K562 (cell line): Measurements from ENCODE around the gene LIAS. TPM values are rescaled to one million over a fixed set of nuclear protein-coding genes. Genes with fewer than 3 reads are reported as not detected.

Experiments used
- ATAC-seq: fragments of 200-7000 bp; cut with Tn5 transposase; 3 replicates; pipeline ENCODE4 v1.9.1; 2020; ENCODE audit warnings: moderate library complexity
- BruUV-seq: library from RNA; stranded (reverse); fragments of 400-500 nt; replicated peaks from 2 replicates; lab custom pipeline; 2021; lab: Mats Ljungman, UMichigan
- CTCF ChIA-PET: fragments of 300-600 bp; formaldehyde crosslinking; extraction: SDS; loops from one replicate; lab custom pipeline; 2021; ENCODE audit warnings: low intra/inter-chr PET ratio; lab: Yijun Ruan, JAX
- POLR2A ChIA-PET: fragments of 300-600, 350-650 bp; sonication (Branson Sonifier 250); formaldehyde crosslinking; extraction: SDS; loops from one replicate; lab custom pipeline; 2021; ENCODE audit warnings: antibody characterized with exemption, inconsistent platforms; lab: Yijun Ruan, JAX
- DNase-seq, 4 experiments: peaks; one replicate each; pipeline versions ENCODE4 v3.0.0 to v3.0.0-alpha.2; 2011 to 2018; ENCODE audit warnings: low spot score in 3 of 4, mixed read lengths in 3 of 4; ENCODE audit errors: extremely low read depth in 1 of 4
- FAIRE-seq: peaks from 2 replicates; lab custom pipeline; 2011; peaks lifted over from hg19 to GRCh38; lab: Jason Lieb, UNC
- H2AFZ ChIP-seq: 2 replicates; pipeline ENCODE4 v1.6.0; 2011; ENCODE audit warnings: low read depth, low read length, control low read depth, inconsistent platforms
- H3K27ac ChIP-seq: fragments of 200-600 bp; 3 replicates; pipeline ENCODE4 v1.8.0; 2011; ENCODE audit warnings: low read depth, mild to moderate bottlenecking, control low read depth, inconsistent platforms, low read length, moderate library complexity, mixed read lengths; ENCODE audit errors: extremely low read depth
- H3K27me3 ChIP-seq, 2 experiments: fragments of 300-600 bp in 1 of 2; 2 replicates in 1 of 2; 3 replicates in 1 of 2; pipeline versions ENCODE4 v1.6.0 to v1.8.0; 2011; ENCODE audit warnings: inconsistent platforms in 2 of 2, low read length in 2 of 2, mild to moderate bottlenecking in 1 of 2, mixed read lengths in 1 of 2, moderate library complexity in 1 of 2; ENCODE audit not compliant: control insufficient read depth in 2 of 2, insufficient read depth in 2 of 2
- H3K36me3 ChIP-seq: fragments of 300-600 bp; 3 replicates; pipeline ENCODE4 v1.8.0; 2011; ENCODE audit warnings: mild to moderate bottlenecking, low read length, inconsistent platforms; ENCODE audit not compliant: control insufficient read depth, insufficient read depth
- H3K4me1 ChIP-seq, 2 experiments: fragments of 200-600 bp in 1 of 2; replicated peaks in 1 of 2; 2 replicates in 1 of 2; 3 replicates in 1 of 2; pipeline versions ENCODE4 v1.5.1 to v1.8.0; 2011; ENCODE audit warnings: inconsistent platforms in 2 of 2, low read length in 2 of 2, mild to moderate bottlenecking in 1 of 2, mixed read lengths in 1 of 2, moderate library complexity in 1 of 2; ENCODE audit not compliant: control insufficient read depth in 2 of 2, insufficient read depth in 2 of 2
- H3K4me2 ChIP-seq: 2 replicates; pipeline ENCODE4 v1.6.1; 2011; ENCODE audit warnings: low read length, control low read depth, inconsistent platforms, mixed read lengths; ENCODE audit not compliant: insufficient read depth
- H3K4me3 ChIP-seq: fragments of 200-600 bp; sonication (generic), shearing (Covaris generic); 2 replicates; pipeline ENCODE4 v1.5.1; 2016; ENCODE audit warnings: control low read depth, inconsistent platforms
- H3K79me2 ChIP-seq: fragments of 200-600 bp; 3 replicates; pipeline ENCODE4 v1.8.0; 2011; ENCODE audit warnings: low read length, inconsistent platforms; ENCODE audit not compliant: control insufficient read depth, insufficient read depth
- H3K9ac ChIP-seq, 2 experiments: 2 replicates each; pipeline versions ENCODE4 v1.6.0 to v1.6.1; 2011; ENCODE audit warnings: low read depth in 2 of 2, low read length in 2 of 2, control low read depth in 1 of 2, inconsistent platforms in 1 of 2, mild to moderate bottlenecking in 1 of 2, mixed read lengths in 1 of 2; ENCODE audit not compliant: insufficient read depth in 1 of 2
- H3K9me1 ChIP-seq: one replicate; pipeline ENCODE4 v1.6.0; 2011; ENCODE audit warnings: inconsistent platforms, mild to moderate bottlenecking, low read length, moderate library complexity; ENCODE audit not compliant: control insufficient read depth, insufficient read depth
- H3K9me3 ChIP-seq: replicated peaks from 2 replicates; pipeline ENCODE4 v1.5.1; 2011; ENCODE audit warnings: low read depth, low read length, inconsistent platforms; ENCODE audit not compliant: control insufficient read depth, insufficient read depth
- H4K20me1 ChIP-seq: replicated peaks from 2 replicates; pipeline ENCODE4 v1.6.1; 2011; ENCODE audit warnings: low read length, inconsistent platforms, mixed read lengths; ENCODE audit not compliant: control insufficient read depth, insufficient read depth
- BRF1 ChIP-seq: IDR thresholded peaks from 3 replicates; pipeline ENCODE4 v1.6.1; 2011; ENCODE audit warnings: borderline replicate concordance, mild to moderate bottlenecking; ENCODE audit not compliant: insufficient read length; ENCODE audit errors: extremely low read depth
- CBFA2T3 ChIP-seq: fragments of 450-650 bp; IDR thresholded peaks from 2 replicates; pipeline ENCODE4 v1.6.1; 2017
- DIDO1 ChIP-seq: fragments of 450-650 bp; IDR thresholded peaks from 2 replicates; pipeline ENCODE4 v1.6.1; 2016; ENCODE audit warnings: low read depth, missing biosample characterization, missing genetic modification characterization
- NFRKB ChIP-seq: fragments of 450-650 bp; IDR thresholded peaks from 2 replicates; pipeline ENCODE4 v1.6.1; 2016; ENCODE audit warnings: low read depth
- PTRF ChIP-seq: fragments of 450-650 bp; IDR thresholded peaks from 2 replicates; pipeline ENCODE4 v1.6.1; 2016; ENCODE audit warnings: mild to moderate bottlenecking, missing genetic modification characterization, missing compliant biosample characterization
- ZBTB8A ChIP-seq: fragments of 450-650 bp; IDR thresholded peaks from 2 replicates; pipeline ENCODE4 v1.6.1; 2018; ENCODE audit warnings: mild to moderate bottlenecking, moderate library complexity; ENCODE audit not compliant: partially characterized antibody
- ZFPM2 ChIP-seq: fragments of 250-450 bp; sonication (Bioruptor Pico); IDR thresholded peaks from 2 replicates; pipeline ENCODE4 v1.5.1; 2022; ENCODE audit warnings: mild to moderate bottlenecking
- ZNF551 ChIP-seq: fragments of 250-450 bp; sonication (Bioruptor Pico); IDR thresholded peaks from 2 replicates; pipeline ENCODE4 v1.5.0; 2021; ENCODE audit warnings: mild to moderate bottlenecking, moderate library complexity
- ZNF696 ChIP-seq: fragments of 250-450 bp; sonication (Bioruptor Pico); conservative IDR thresholded peaks from 2 replicates; pipeline ENCODE4 v1.4.0; 2020; ENCODE audit warnings: mild to moderate bottlenecking, moderate library complexity
- WGBS: fragments of 100-300 bp; shearing (Covaris generic); methylation state at CpG from one replicate; pipeline ENCODE4 v1.1.6; 2016; ENCODE audit warnings: low coverage, mixed read lengths; ENCODE audit not compliant: insufficient coverage; ENCODE audit errors: missing lambda C conversion rate; 5-methylcytosine and 5-hydroxymethylcytosine counted together
- in situ Hi-C: fragments of 300-500 bp; cut with MboI; formaldehyde crosslinking; loops from 4 replicates; pipeline ENCODE4 v1.15.0; 2018; ENCODE audit warnings: inconsistent platforms, mixed read lengths
- intact Hi-C: fragments of 100-400 bp; cut with micrococcal nuclease; formaldehyde crosslinking; loops from 2 replicates; pipeline ENCODE4 v1.14.2; 2022
- polyA plus RNA-seq, 8 experiments: library from polyadenylated mRNA; depleted of rRNA in 4 of 8; stranded (reverse) in 5 of 8; unstranded in 3 of 8; fragments of >200 nt; fragmentation: Nextera tagmentation in 2 of 8; fragmentation: Illumina TruSeq in 1 of 8; extraction: Ambion mirVana in 2 of 8; extraction: Trizol in 1 of 8; gene quantifications; 2 replicates each; pipeline versions ENCODE4 v1.2.1 to v1.2.3, GENCODE V29; 2011 to 2014; ENCODE audit warnings: inconsistent platforms in 1 of 8, missing spikeins in 1 of 8
- total RNA-seq, 7 experiments: library from RNA; depleted of rRNA in 6 of 7; stranded (reverse); fragments of >200 nt in 6 of 7; fragmentation: Illumina TruSeq in 2 of 7; extraction: Trizol in 2 of 7; gene quantifications; 2 replicates each; pipeline versions ENCODE4 v1.2.1 to v1.2.3, GENCODE V29; 2011 to 2021; ENCODE audit warnings: low replicate concordance in 1 of 7
- TF ChIP-seq, protein P1 (sequence below): sonication (generic); formaldehyde crosslinking; IDR thresholded peaks from 2 replicates; pipeline ENCODE4 v1.8.0; 2022; ENCODE audit warnings: mild to moderate bottlenecking, missing genetic modification reagents
- TF ChIP-seq, protein P2 (sequence below): fragments of 250-450 bp; sonication (Bioruptor Pico); IDR thresholded peaks from 2 replicates; pipeline ENCODE4 v1.8.0; 2021; ENCODE audit warnings: moderate library complexity, mild to moderate bottlenecking, inconsistent platforms
- TF ChIP-seq, protein P3 (sequence below): fragments of 450-650 bp; formaldehyde crosslinking; IDR thresholded peaks from 2 replicates; pipeline ENCODE4 v1.4.0; 2020; ENCODE audit warnings: mild to moderate bottlenecking, moderate library complexity

The LIAS gene
- total and polyA plus RNA-seq, 9 of the 15 experiments (the other 6 are each of a cell fraction or from before 2014, with no cell fraction given) = 21.9 to 57.1 (median 42.1) TPM

DNA sequence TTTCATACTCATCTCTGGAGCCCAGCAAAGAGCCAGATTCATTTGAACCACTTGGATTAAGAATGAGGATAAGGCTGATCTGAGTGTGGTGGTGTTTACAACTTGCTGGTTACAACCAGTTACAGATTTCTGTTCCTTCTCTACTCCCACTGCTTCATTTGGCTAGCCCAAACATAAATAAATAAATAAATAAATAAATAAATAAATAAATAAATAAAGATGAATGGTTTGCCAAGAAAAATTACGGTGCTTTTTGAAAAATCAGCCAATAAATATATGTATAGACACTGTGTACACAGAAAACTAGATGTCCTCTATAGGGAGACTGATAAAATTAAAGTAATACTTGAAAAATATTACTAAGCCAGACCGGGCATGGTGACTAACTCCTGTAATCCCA, 17.3 kb upstream of the LIAS start:
- Histone ChIP-seq H3K36me3 (no peaks in the 10 kb centered on the region), H3K27me3 (peaks cover 0 to 6% of the 10 kb centered on the region in 2 experiments; a peak in 2 of 5 replicates), H3K27ac (no peak overlapping the region), H2AFZ (no peak overlapping the region), H3K4me1 (peaks cover 0 to 3% of the 10 kb centered on the region in 2 experiments; a peak in 1 of 5 replicates), H3K9me3 (no peaks in the 10 kb centered on the region), H3K9ac (no peak overlapping the region), H4K20me1 (no peaks in the 10 kb centered on the region), H3K4me3 (no peak overlapping the region), H3K79me2 (no peaks in the 10 kb centered on the region), H3K9me1 (no peaks in the 10 kb centered on the region), H3K4me2 (no peak overlapping the region)
- ChIA-PET POLR2A (interaction anchor here (1.5 to 2.6 kb wide), 2 partner anchors 8 to 14 kb away, joined by 4 to 13 read pairs; no protein-coding TSS in a partner anchor), CTCF (no interaction called here)
- no TSS peak for BruUV-seq
- in situ Hi-C loops (no loop called here), intact Hi-C loops (no loop called here)
- no peak for TF ChIP-seq ZFPM2 (CRISPR knock-in tag)
- TF ChIP-seq PTRF = no peak
- TF ChIP-seq, protein P1, sequence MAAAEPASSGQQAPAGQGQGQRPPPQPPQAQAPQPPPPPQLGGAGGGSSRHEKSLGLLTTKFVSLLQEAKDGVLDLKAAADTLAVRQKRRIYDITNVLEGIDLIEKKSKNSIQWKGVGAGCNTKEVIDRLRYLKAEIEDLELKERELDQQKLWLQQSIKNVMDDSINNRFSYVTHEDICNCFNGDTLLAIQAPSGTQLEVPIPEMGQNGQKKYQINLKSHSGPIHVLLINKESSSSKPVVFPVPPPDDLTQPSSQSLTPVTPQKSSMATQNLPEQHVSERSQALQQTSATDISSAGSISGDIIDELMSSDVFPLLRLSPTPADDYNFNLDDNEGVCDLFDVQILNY (CRISPR knock-in tag) = no peak
- TF ChIP-seq ZBTB8A = no peak
- no peak for TF ChIP-seq BRF1
- TF ChIP-seq ZNF696 (CRISPR knock-in tag) = no peak
- no peak for TF ChIP-seq CBFA2T3
- TF ChIP-seq, protein P2, sequence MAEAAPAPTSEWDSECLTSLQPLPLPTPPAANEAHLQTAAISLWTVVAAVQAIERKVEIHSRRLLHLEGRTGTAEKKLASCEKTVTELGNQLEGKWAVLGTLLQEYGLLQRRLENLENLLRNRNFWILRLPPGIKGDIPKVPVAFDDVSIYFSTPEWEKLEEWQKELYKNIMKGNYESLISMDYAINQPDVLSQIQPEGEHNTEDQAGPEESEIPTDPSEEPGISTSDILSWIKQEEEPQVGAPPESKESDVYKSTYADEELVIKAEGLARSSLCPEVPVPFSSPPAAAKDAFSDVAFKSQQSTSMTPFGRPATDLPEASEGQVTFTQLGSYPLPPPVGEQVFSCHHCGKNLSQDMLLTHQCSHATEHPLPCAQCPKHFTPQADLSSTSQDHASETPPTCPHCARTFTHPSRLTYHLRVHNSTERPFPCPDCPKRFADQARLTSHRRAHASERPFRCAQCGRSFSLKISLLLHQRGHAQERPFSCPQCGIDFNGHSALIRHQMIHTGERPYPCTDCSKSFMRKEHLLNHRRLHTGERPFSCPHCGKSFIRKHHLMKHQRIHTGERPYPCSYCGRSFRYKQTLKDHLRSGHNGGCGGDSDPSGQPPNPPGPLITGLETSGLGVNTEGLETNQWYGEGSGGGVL = no peak
- no peak for TF ChIP-seq ZNF551 (CRISPR knock-in tag)
- TF ChIP-seq NFRKB = no peak
- TF ChIP-seq, protein P3, sequence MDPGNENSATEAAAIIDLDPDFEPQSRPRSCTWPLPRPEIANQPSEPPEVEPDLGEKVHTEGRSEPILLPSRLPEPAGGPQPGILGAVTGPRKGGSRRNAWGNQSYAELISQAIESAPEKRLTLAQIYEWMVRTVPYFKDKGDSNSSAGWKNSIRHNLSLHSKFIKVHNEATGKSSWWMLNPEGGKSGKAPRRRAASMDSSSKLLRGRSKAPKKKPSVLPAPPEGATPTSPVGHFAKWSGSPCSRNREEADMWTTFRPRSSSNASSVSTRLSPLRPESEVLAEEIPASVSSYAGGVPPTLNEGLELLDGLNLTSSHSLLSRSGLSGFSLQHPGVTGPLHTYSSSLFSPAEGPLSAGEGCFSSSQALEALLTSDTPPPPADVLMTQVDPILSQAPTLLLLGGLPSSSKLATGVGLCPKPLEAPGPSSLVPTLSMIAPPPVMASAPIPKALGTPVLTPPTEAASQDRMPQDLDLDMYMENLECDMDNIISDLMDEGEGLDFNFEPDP (CRISPR knock-in tag) = no peak
- no peak for TF ChIP-seq DIDO1 (tag)
- ATAC-seq = no peak
- DNase-seq = no peak
- WGBS = 20% methylated on average over 2 of the region's 2 CpGs
- no peak for FAIRE-seq
